ENCODE data around the gene SPOPL.
"Not testable (repeated sequence)": the region's sequence is repeated elsewhere in the genome, so short reads cannot be mapped to it uniquely, and the experiment has no call there.

SPOPL gene

DNA sequence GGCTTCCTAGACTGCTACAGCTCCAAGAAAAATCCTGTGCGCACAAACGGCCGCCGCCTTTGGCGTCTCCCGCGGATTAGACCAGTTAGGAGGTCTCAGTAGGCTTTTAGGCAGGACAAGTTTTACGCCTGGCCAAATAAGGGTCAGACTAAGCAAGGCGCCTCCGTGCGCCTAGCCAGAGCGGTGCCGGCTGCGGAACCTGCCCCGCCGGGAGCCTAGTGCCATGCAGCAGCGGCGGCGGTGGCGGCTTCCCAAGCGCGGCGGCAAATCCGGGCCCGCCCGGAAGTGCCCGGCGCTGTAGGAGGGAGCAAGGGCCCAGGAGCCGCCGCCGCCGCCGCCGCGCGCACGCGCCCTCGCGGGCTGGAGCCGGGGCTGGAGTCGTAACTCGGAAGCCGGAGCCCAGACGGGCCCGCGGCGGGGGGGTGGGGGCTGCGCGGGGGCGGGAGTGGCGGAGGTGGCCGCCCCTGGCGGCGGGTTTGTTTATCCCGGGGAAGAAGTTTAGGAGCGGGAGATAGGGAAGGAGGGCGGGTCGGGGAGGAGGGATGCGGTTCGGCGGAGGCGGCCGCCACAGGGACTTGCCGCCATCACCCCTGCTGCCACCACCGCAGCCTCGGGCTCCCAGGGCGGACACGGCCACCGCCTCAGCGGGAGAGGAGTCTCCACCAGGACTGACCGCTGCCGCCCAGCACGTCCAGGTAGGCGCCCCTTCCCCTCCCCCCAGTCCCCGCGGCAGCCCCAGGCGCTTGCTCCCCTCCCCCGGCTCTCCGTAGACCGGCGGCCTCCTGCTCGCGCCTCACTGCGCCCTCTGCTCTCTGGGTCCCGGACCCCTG, at the start of gene SPOPL:
TSS of gene SPOPL (plus strand) at position 346 of the 830 bp plus-strand sequence. CDS start 48,447 bp downstream, outside the sequence.
- DNase-seq, result peak; percentile 10

DNA sequence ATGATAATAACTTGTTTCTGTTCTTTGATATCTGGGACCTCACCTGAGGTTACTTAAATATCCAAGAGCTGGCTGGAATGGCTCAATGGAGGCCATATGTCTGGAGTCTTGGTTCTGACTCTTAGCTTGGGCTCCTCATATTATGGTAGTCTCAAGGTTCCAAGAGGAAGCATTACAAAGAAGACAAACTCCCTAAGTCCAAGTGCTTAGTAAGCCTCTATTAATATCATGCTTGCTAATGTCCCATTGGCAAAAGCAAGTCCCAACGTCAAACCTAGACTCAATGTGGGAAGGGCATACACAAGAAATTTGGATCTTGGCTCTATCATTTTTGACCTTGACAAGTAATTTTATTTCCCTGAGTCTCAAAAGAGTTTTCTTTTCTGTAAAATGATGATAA, 49.2 kb upstream of the SPOPL start:
- DNase-seq, result no peak

- DNase-seq, result no peak
Observed at GRCh38 chr2:138453815-138454214, 47.8 kb upstream of the SPOPL start.

GRCh38 chr2:138454761-138455160, 46.8 kb upstream of the SPOPL start:
- no peak for DNase-seq

DNA sequence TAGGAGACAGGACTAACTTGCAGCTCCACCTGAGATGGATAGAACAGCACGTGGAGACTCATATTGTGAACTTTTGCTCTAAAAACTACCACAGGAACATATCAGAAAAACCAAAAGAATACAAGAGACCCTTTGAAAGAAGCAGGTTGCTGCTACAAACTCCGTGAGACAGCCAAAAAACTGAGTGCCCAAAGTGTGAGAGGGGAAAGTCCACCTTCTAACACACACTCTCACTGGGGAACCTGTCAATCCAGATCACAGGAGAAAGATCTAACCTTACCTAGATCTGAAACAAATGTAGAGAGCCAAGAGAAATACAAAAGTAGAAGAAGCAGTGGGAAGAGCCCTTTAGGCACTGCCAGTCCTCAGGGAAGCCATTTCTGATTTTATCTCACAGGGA, 46.3 kb upstream of the SPOPL start:
- DNase-seq, result no peak

DNA sequence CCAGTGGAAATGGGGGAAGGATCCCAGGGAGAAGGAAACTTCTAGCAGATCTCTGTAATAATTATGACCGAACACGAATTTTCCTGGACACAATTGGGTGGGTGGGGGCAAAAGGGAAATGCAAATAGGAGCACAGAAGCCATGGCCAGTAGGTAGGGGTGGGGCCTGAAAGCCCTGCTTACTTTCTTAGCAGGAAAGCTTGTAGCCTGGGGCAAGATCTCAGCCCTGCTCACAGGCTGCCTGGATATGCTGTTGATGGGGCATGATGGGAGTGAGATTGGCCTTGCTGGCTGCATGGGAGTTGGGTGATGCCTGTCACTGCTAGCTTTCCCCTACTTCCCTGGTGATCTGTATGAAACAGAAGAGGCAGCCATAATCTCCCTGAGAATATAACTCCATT, 45.9 kb upstream of the SPOPL start:
- no peak for DNase-seq

DNA sequence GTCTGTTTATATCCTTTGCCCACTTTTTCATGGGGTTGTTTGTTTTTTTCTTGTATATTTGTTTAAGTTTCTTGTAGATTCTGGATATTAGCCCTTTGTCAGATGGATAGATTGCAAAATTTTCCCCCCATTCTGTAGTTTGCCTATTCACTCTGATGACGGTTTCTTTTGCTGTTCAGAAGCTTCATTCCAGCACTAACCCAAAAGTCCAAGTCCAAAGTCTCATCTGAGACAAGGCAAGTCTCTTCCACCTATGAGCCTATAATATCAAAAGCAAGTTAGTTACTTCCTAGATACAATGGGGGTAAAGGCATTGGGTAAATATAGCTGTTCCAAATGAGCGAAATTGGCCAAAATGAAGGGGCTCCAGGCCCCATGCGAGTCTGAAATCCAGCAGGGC, 38.9 kb upstream of the SPOPL start:
- DNase-seq, result not testable (repeated sequence)

DNA sequence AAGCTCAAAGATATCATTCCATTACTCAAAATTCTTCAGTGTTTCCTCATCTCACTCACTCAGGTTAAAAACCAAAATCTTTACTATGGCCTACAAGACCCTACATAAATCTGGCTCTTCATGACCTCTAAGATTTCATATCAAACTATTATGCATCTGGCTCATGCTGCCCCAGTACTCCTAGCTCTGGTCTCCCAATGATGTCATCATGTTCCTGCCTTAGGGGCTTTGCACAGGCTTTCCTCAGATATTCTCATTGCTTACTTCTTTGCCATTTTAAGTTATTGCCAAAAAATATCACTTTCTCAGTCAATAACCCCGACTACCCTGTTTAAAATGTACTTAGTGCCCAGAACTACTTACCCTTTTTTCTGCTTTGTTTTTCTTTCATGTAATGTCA, 33.0 kb upstream of the SPOPL start:
- no peak for DNase-seq

DNA sequence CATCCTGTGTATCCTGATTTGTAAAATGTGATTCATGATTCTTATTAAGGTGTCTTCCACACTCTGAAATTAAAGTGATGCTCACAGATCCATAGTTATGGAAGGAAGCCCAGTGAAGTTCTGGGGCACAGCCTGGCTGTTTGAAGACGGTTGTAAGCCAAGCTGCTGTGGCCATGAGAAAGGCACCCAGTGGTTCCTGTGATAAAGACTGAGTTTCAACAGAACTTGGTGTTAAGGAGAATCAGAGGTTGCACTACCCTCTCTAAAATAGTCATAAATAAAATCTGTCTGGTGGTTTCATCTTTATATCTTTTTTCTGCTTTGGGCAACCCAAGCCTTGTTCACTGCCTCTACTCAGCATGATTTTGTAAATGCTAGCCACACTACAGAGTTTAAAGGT, 32.2 kb upstream of the SPOPL start:
- DNase-seq, result no peak

- no peak for DNase-seq
Observed at GRCh38 chr2:138470941-138471340, 30.6 kb upstream of the SPOPL start.

DNA sequence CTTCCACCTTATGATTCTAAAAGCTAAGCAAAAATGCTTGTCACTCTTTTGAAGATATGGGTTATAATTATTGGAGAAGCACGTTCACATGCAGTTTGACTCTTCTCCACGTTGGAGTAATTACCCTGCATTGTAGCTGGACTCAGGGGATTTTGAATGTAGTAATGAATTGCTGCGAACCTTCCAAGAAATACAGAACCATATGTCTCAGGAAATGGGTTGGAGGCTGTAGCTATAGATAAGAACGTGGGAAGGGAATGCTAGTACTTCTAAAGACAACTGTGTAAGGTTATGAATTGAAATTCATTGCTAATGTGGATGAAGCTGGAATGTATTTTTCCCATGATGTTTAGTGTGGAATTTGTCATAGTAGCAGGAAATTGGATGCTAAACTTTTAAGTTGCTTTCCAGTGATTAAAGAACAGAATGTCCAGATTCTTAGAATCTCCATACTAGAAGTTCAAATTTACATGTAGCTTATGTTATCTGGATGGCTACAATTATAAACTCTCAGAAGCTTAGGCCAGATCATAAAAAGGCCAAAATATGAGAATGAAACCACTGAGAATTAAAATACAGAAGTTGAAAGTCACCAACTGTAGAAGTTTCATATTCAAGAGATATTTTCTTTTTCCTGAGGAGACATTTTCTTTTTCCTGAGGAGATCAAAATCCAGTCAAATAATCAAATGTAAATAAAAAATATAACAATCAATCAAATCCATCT, 27.3 kb upstream of the SPOPL start:
- no peak for DNase-seq

GRCh38 chr2:138475277-138475776, 26.2 kb upstream of the SPOPL start:
- DNase-seq, result no peak

DNA sequence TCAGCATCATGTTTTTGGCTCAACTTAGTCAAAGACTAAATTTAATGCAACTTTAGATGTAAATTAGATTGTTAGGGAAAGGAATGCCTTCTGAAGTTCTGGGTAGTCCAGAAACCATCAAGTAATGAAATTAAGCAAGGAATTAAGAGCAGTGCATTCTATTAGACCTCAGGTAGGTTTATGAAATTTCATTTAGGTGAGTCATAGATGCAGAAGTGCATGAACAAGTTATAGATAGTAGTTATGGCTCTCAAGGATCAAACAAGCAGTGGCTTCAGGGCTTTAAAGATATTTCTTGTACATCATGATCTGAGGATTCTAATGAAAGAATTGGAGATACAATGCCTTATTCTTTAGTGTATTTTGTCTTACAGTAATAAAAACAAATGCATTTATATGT, 25.4 kb upstream of the SPOPL start:
- no peak for DNase-seq

DNA sequence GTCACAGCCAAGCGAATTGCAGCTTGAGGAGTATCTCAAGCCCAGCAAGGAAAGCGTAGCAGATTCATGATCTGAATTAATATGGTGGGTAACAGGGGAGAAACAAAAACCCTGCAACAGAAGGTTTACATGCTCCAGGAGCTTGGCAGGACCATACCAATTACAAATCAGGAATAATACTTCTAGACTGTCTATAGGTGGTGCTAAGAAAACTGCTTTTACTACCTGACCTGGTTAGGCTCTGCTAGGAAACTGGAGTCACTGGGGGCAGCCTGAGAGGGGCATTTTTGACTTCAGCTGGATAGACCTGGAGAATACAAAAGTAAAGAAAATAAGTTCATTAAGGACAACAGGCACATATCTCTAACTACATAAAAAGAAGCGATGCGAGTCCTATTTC, 24.6 kb upstream of the SPOPL start:
- no peak for DNase-seq

- DNase-seq, result not testable (repeated sequence)
Observed at GRCh38 chr2:138482796-138483195, 18.8 kb upstream of the SPOPL start.

- DNase-seq, result no peak
Observed at GRCh38 chr2:138485019-138485418, 16.6 kb upstream of the SPOPL start.

DNA sequence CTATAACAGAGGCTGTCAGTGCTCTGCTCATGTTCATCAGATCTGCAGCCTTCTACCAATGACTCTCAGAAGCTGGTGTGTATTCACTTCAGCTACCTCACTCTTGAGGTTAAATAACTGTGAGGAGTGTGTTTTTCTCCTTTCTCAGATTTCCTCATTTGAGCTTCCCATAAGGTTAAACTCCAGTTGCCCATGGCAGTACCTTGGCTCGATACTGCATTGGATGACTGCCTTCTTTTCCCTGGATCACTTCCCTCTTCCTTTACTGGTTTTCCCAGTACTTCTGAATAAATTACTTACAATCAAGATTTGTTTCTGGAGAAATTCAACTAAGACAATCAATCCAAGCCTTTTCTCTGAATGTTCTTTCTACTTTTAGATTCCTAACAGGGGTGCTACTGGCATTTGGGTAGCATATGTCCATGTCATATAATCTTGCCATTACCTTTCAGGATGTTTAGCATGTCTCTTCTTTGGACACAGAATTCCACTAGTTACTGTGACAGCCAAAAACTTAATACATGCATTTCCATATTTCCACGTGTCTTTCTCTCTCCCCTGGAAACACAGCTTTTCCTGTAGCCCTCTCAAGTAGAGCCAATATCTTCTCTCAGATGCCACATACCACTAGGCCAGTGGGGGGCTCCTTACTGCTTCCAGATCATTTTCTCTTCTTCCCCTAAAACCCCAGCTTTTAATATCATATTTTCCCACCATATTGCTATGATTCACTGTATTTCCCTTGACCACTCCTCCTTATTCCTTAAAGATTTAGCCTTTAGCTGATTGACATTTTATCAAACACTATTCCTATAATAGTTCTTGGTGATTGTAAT, 15.0 kb upstream of the SPOPL start:
- DNase-seq, result no peak

DNA sequence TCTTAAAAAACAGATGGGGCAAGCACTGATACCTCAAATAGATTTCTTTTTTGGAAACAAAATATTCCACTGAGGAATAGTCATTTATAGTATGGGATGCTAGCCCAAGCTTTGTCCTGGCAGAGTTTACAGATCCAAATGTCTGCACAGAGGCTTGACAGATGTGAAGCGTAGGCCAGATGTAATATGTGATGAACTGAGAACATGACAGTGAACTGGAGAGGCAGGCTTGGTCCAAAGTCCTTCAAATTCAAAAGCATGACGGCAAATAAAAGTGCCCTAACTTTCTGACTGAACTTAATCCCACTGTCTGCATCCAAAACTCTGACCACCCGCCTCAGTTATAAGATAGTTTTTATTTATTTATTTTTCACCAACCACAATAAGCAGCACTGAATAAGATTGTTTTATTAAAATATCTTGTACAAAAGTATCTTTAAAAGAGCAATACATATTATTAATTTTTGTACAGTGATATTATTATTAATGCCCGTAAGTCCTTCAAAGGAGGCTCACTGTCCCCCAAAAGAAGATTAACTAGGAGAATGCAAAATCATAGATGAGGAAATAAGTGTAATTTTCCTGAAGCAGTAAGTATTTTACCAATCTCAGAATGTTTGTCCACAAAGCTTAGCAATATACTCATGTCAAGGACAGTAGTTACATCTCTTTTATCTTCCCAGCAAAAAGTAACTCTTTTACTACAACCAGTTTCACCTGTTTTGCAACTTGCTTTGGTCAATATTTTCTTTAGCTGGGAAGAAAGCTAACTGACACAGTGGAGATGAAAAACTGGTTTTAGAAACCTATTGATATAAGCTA, 10.7 kb upstream of the SPOPL start:
- DNase-seq, result no peak

GRCh38 chr2:138491495-138491862, 10.1 kb upstream of the SPOPL start:
- DNase-seq, result no peak

- DNase-seq, result no peak
Observed at GRCh38 chr2:138492160-138492559, 9.4 kb upstream of the SPOPL start.

- DNase-seq, result no peak
Observed at GRCh38 chr2:138493334-138493733, 8.2 kb upstream of the SPOPL start.

GRCh38 chr2:138494265-138494966, 7.2 kb upstream of the SPOPL start:
- no peak for DNase-seq

Measured in NCI-H524 treated with DMSO at 0.1 percent for 48 hours (cell line).